HEK293 (cell line): ENCODE measurements around the gene KARS1.
A peak's percentile ranks its signal among the peaks of the same experiment; 100 is the strongest.

Source experiments
- CTCF ChIA-PET: fragments of 350-600 bp; formaldehyde crosslinking; extraction: SDS; loops from one replicate; lab custom pipeline; 2021; ENCODE audit warnings: antibody characterized with exemption; lab: Yijun Ruan, JAX
- POLR2A ChIA-PET: fragments of 300-600 bp; formaldehyde crosslinking; extraction: SDS; loops from one replicate; lab custom pipeline; 2020; ENCODE audit warnings: antibody characterized with exemption, inconsistent platforms; lab: Yijun Ruan, JAX
- H3K27ac ChIP-seq: fragments of 200-500 bp; sonication (Bioruptor generic); 2 replicates; pipeline ENCODE4 v1.5.1; 2014; ENCODE audit warnings: low read depth, low read length, control low read depth, inconsistent platforms; ENCODE audit errors: extremely low read depth
- H3K36me3 ChIP-seq, 2 experiments: fragments of 200-500 bp in 1 of 2; sonication (Bioruptor generic) in 1 of 2; 1 replicate in 1 of 2; 2 replicates in 1 of 2; pipeline ENCODE4 v1.5.1; 2014 to 2017; ENCODE audit warnings: inconsistent platforms in 2 of 2, low read length in 2 of 2; ENCODE audit not compliant: control insufficient read depth in 2 of 2, insufficient read depth in 1 of 2
- H3K4me1 ChIP-seq: fragments of 200-500 bp; sonication (Bioruptor generic); 2 replicates; pipeline ENCODE4 v1.5.1; 2014; ENCODE audit warnings: mild to moderate bottlenecking, low read length, inconsistent platforms; ENCODE audit not compliant: control insufficient read depth, insufficient read depth
- H3K4me3 ChIP-seq: 2 replicates; pipeline ENCODE4 v1.5.1; 2011; ENCODE audit warnings: low read depth, mild to moderate bottlenecking, control low read depth, low read length, moderate library complexity
- H3K9me3 ChIP-seq: fragments of 200-500 bp; sonication (Bioruptor generic); 2 replicates; pipeline ENCODE4 v1.5.1; 2014; ENCODE audit warnings: low read depth, low read length, inconsistent platforms; ENCODE audit not compliant: control insufficient read depth, insufficient read depth
- GLIS1 ChIP-seq: fragments of 450-650 bp; formaldehyde crosslinking; IDR thresholded peaks from 2 replicates; pipeline ENCODE4 v1.5.1; 2016; ENCODE audit warnings: missing biosample characterization, missing genetic modification characterization
- KLF1 ChIP-seq: fragments of 450-650 bp; formaldehyde crosslinking; IDR thresholded peaks from 2 replicates; pipeline ENCODE4 v1.5.1; 2016; ENCODE audit warnings: missing biosample characterization, missing genetic modification characterization
- OSR2 ChIP-seq: fragments of 450-650 bp; formaldehyde crosslinking; IDR thresholded peaks from 2 replicates; pipeline ENCODE4 v1.5.1; 2016; ENCODE audit warnings: missing biosample characterization, missing genetic modification characterization
- SP2 ChIP-seq: fragments of 450-650 bp; formaldehyde crosslinking; IDR thresholded peaks from 2 replicates; pipeline ENCODE4 v1.5.1; 2016; ENCODE audit warnings: missing biosample characterization, missing genetic modification characterization
- TCF7L2 ChIP-seq: IDR thresholded peaks from 2 replicates; pipeline ENCODE4 v1.6.1; 2011; ENCODE audit warnings: low read depth, mild to moderate bottlenecking, inconsistent platforms, low read length, moderate library complexity, borderline replicate concordance
- ZBTB20 ChIP-seq: fragments of 450-650 bp; formaldehyde crosslinking; IDR thresholded peaks from 2 replicates; pipeline ENCODE4 v1.5.1; 2016; ENCODE audit warnings: missing biosample characterization, missing genetic modification characterization
- ZNF10 ChIP-seq: fragments of 450-650 bp; formaldehyde crosslinking; IDR thresholded peaks from 2 replicates; pipeline ENCODE4 v1.5.1; 2017; ENCODE audit warnings: missing biosample characterization, missing genetic modification characterization
- ZNF18 ChIP-seq: fragments of 450-650 bp; formaldehyde crosslinking; IDR thresholded peaks from 2 replicates; pipeline ENCODE4 v1.5.1; 2016; ENCODE audit warnings: missing biosample characterization, missing genetic modification characterization
- ZNF26 ChIP-seq: fragments of 450-650 bp; formaldehyde crosslinking; IDR thresholded peaks from 2 replicates; pipeline ENCODE4 v1.5.1; 2016; ENCODE audit warnings: missing biosample characterization, missing genetic modification characterization
- ZNF266 ChIP-seq: fragments of 450-650 bp; formaldehyde crosslinking; IDR thresholded peaks from 2 replicates; pipeline ENCODE4 v1.5.1; 2016; ENCODE audit warnings: missing biosample characterization, missing genetic modification characterization, low read depth
- ZNF274 ChIP-seq, 2 experiments: fragments of 200-500 bp in 1 of 2; fragments of 450-650 bp in 1 of 2; sonication (Bioruptor generic) in 1 of 2; formaldehyde crosslinking in 1 of 2; IDR thresholded peaks; 2 replicates each; pipeline versions ENCODE4 v1.5.1 to v1.6.1; 2014 to 2016; ENCODE audit warnings: borderline replicate concordance in 1 of 2, inconsistent platforms in 1 of 2, low read length in 1 of 2, missing biosample characterization in 1 of 2, missing genetic modification characterization in 1 of 2
- ZNF366 ChIP-seq: fragments of 450-650 bp; formaldehyde crosslinking; conservative IDR thresholded peaks from 2 replicates; pipeline ENCODE4 v1.5.1; 2016; ENCODE audit warnings: missing biosample characterization, missing genetic modification characterization
- ZNF394 ChIP-seq: fragments of 450-650 bp; formaldehyde crosslinking; IDR thresholded peaks from 2 replicates; pipeline ENCODE4 v1.5.1; 2016; ENCODE audit warnings: missing biosample characterization, missing genetic modification characterization, mild to moderate bottlenecking, moderate library complexity, borderline replicate concordance
- ZNF621 ChIP-seq: fragments of 450-650 bp; formaldehyde crosslinking; IDR thresholded peaks from 2 replicates; pipeline ENCODE4 v1.5.1; 2017; ENCODE audit warnings: missing biosample characterization, missing genetic modification characterization
- ZNF777 ChIP-seq: fragments of 450-650 bp; formaldehyde crosslinking; IDR thresholded peaks from 2 replicates; pipeline ENCODE4 v1.5.1; 2017; ENCODE audit warnings: missing biosample characterization, missing genetic modification characterization, borderline replicate concordance
- ZNF837 ChIP-seq: fragments of 450-650 bp; formaldehyde crosslinking; IDR thresholded peaks from 2 replicates; pipeline ENCODE4 v1.5.1; 2016; ENCODE audit warnings: missing biosample characterization, missing genetic modification characterization
- ZNF843 ChIP-seq: fragments of 450-650 bp; formaldehyde crosslinking; IDR thresholded peaks from 2 replicates; pipeline ENCODE4 v1.5.1; 2016; ENCODE audit warnings: missing biosample characterization, missing genetic modification characterization
- ZSCAN30 ChIP-seq: fragments of 450-650 bp; IDR thresholded peaks from 2 replicates; pipeline ENCODE4 v1.5.1; 2018; ENCODE audit warnings: missing biosample characterization, mild to moderate bottlenecking, missing genetic modification characterization, moderate library complexity
- TF ChIP-seq, protein P1 (sequence below): fragments of 450-650 bp; formaldehyde crosslinking; IDR thresholded peaks from 2 replicates; pipeline ENCODE4 v1.5.1; 2016; ENCODE audit warnings: missing biosample characterization, missing genetic modification characterization
- TF ChIP-seq, protein P2 (sequence below): fragments of 450-650 bp; formaldehyde crosslinking; optimal IDR thresholded peaks from 2 replicates; pipeline ENCODE3; 2016; ENCODE audit warnings: missing biosample characterization, mild to moderate bottlenecking, missing genetic modification characterization

The KARS1 gene

GRCh38 chr16:75640598-75640997, 6.9 kb downstream of the KARS1 start:
- TF ChIP-seq ZNF10 (no peak), ZNF26 (no peak), ZNF366 (tag by site-specific recombination) (no peak), KLF1 (tag by site-specific recombination) (0 out of 2 replicates have a peak, but pooled peaks have one; percentile 17), ZSCAN30 (tag by site-specific recombination) (0 out of 2 replicates have a peak, but pooled peaks have one; percentile 17), ZNF394 (no peak)
- TF ChIP-seq, protein P1, sequence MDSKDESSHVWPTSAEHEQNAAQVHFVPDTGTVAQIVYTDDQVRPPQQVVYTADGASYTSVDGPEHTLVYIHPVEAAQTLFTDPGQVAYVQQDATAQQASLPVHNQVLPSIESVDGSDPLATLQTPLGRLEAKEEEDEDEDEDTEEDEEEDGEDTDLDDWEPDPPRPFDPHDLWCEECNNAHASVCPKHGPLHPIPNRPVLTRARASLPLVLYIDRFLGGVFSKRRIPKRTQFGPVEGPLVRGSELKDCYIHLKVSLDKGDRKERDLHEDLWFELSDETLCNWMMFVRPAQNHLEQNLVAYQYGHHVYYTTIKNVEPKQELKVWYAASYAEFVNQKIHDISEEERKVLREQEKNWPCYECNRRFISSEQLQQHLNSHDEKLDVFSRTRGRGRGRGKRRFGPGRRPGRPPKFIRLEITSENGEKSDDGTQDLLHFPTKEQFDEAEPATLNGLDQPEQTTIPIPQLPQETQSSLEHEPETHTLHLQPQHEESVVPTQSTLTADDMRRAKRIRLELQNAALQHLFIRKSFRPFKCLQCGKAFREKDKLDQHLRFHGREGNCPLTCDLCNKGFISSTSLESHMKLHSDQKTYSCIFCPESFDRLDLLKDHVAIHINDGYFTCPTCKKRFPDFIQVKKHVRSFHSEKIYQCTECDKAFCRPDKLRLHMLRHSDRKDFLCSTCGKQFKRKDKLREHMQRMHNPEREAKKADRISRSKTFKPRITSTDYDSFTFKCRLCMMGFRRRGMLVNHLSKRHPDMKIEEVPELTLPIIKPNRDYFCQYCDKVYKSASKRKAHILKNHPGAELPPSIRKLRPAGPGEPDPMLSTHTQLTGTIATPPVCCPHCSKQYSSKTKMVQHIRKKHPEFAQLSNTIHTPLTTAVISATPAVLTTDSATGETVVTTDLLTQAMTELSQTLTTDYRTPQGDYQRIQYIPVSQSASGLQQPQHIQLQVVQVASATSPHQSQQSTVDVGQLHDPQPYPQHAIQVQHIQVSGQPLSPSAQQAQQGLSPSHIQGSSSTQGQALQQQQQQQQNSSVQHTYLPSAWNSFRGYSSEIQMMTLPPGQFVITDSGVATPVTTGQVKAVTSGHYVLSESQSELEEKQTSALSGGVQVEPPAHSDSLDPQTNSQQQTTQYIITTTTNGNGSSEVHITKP (tag by site-specific recombination): no peak
- Histone ChIP-seq H3K4me1 (no peaks in the 10 kb centered on the region), H3K36me3 (peaks cover 48 to 90% of the 10 kb centered on the region in 2 experiments), H3K27ac (no peak overlapping the region), H3K4me3 (no peak overlapping the region), H3K9me3 (no peaks in the 10 kb centered on the region)
- ChIA-PET CTCF (no interaction called here), POLR2A (no interaction called here)

GRCh38 chr16:75635036-75635435, 12.4 kb downstream of the KARS1 start:
- H3K4me3 ChIP-seq: no peak overlapping the region
- no peak overlapping the region for H3K27ac ChIP-seq
- no peak for TF ChIP-seq TCF7L2
- no peak for TF ChIP-seq ZNF274 (IDR thresholded peaks at IDR 0.05; ENCODE audit: low read length)
- TF ChIP-seq ZNF274 (tag by site-specific recombination; IDR thresholded peaks at IDR 0.05; ENCODE audit: borderline replicate concordance): no peak
- TF ChIP-seq ZNF837 (tag by site-specific recombination): no peak
- TF ChIP-seq OSR2 (tag by site-specific recombination): no peak
- no peak for TF ChIP-seq ZBTB20 (tag by site-specific recombination)
- TF ChIP-seq SP2: no peak
- TF ChIP-seq ZNF266 (tag by site-specific recombination): no peak
- TF ChIP-seq, protein P2, sequence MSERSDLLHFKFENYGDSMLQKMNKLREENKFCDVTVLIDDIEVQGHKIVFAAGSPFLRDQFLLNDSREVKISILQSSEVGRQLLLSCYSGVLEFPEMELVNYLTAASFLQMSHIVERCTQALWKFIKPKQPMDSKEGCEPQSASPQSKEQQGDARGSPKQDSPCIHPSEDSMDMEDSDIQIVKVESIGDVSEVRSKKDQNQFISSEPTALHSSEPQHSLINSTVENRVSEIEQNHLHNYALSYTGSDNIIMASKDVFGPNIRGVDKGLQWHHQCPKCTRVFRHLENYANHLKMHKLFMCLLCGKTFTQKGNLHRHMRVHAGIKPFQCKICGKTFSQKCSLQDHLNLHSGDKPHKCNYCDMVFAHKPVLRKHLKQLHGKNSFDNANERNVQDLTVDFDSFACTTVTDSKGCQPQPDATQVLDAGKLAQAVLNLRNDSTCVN: no peak
- no peak for TF ChIP-seq ZNF18 (tag by site-specific recombination)
- no peak for TF ChIP-seq GLIS1 (tag by site-specific recombination)
- no peak for TF ChIP-seq ZNF777
- TF ChIP-seq ZNF843 (tag by site-specific recombination): no peak
- no peak for TF ChIP-seq ZNF621 (tag by site-specific recombination)
- TF ChIP-seq, all 188 proteins: peak for 0
- ChIA-PET POLR2A (no interaction called here), CTCF (interaction anchor here (1.2 kb wide), 1 partner anchor 129 kb away, joined by 3 read pairs; no protein-coding TSS in a partner anchor)
- H3K36me3 ChIP-seq: peaks cover 46 to 91% of the 10 kb centered on the region in 2 experiments
- no peaks in the 10 kb centered on the region for H3K9me3 ChIP-seq
- no peaks in the 10 kb centered on the region for H3K4me1 ChIP-seq
